ENCODE data around the gene CGB2. TPM values are rescaled to one million over a fixed set of nuclear protein-coding genes. Genes with fewer than 3 reads are reported as not detected.

The CGB2 gene
- total and polyA plus RNA-seq, 10 donors = not detected

DNA sequence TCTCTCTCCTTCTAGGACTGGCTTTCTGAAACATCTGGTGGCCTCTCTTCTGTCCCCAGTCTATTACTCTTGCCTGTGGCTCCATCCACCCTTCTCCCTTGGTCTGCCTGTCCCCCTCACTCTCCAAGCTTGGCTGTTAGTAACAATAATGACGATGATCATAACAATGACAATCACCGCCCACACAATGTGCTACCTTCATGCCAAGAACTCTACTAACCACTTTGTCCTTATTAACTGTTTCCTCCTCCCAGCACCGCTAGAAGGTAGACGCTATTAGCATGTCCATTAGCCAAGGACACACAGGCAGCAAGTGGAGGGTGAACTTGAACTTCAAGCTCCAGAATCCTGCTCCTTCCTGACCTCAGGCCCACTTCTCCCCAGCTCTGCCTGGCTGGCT, 41.3 kb upstream of the CGB2 start:
- Histone ChIP-seq H3K27ac (no peak overlapping the region), H3K4me1 (peaks cover 14 to 49% (median 34%) of the 10 kb centered on the region in 6 donors), H3K9me3 (no peaks in the 10 kb centered on the region), H3K36me3 (peaks cover 0 to 59% (median 13%) of the 10 kb centered on the region in 6 donors), H3K27me3 (replicated peaks in 1 of 7) (no peaks in the 10 kb centered on the region), H3K4me3 (no peak overlapping the region)
- 73 to 92% (median 76%) methylated on average over 4 of the region's 4 CpGs for WGBS, 5 donors
- TF ChIP-seq, protein P1, sequence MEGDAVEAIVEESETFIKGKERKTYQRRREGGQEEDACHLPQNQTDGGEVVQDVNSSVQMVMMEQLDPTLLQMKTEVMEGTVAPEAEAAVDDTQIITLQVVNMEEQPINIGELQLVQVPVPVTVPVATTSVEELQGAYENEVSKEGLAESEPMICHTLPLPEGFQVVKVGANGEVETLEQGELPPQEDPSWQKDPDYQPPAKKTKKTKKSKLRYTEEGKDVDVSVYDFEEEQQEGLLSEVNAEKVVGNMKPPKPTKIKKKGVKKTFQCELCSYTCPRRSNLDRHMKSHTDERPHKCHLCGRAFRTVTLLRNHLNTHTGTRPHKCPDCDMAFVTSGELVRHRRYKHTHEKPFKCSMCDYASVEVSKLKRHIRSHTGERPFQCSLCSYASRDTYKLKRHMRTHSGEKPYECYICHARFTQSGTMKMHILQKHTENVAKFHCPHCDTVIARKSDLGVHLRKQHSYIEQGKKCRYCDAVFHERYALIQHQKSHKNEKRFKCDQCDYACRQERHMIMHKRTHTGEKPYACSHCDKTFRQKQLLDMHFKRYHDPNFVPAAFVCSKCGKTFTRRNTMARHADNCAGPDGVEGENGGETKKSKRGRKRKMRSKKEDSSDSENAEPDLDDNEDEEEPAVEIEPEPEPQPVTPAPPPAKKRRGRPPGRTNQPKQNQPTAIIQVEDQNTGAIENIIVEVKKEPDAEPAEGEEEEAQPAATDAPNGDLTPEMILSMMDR (IDR thresholded peaks at IDR 0.05 in 8 of 11, conservative IDR thresholded peaks at IDR 0.05 in 3 of 11) = no peak
- TF ChIP-seq POLR2A (IDR thresholded peaks at IDR 0.05) (no peak), POLR2AphosphoS5 (IDR thresholded peaks at IDR 0.05) (no peak)
- intact Hi-C loops (cut with DNase I; ENCODE audit: low total_unique reads) = no loop called here
- DNase-seq = no peak

DNA sequence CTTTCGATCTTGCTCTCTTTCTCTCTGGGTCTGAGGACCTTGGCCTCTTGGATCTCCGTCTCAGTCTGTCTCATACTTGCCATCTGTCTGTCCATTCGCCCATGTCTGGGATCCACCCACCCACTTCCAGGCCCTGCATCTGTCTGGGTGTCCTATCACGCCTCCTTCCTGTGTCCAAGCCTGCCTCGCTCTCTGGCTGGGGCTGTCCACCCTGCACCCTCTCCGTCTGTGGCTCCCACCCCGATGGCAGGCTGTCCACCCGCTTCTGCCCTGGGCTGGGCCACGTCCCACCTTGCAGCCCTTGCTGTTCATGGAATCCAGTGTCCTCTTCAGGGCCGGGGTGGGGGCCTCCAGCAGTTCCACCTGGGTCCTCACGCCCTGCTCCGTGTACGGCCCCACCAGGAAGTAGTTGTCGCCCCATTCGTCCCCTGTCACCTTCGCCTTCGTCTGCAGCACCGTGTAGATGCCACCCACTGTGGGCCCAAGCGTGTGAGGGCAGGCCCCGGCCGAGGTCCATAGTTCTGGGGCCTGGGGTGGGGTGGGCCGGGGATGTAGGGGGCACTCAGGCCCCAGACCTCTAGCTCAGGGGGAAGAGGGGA, 40.6 kb upstream of the CGB2 start:
- intact Hi-C loops (cut with DNase I; ENCODE audit: low total_unique reads) = no loop called here
- H3K4me3 ChIP-seq = peak overlapping the region in 1 of 8 donors; percentile 90
- DNase-seq = no peak
- no peaks in the 10 kb centered on the region for H3K9me3 ChIP-seq
- WGBS, 5 donors = 86 to 97% (median 93%) methylated on average over 20 to 22 of the region's 22 CpGs
- H3K36me3 ChIP-seq = peaks cover 0 to 52% (median 8%) of the 10 kb centered on the region in 6 donors
- TF ChIP-seq, protein P1 (IDR thresholded peaks at IDR 0.05 in 8 of 11, conservative IDR thresholded peaks at IDR 0.05 in 3 of 11) = no peak
- no peak for TF ChIP-seq POLR2A (IDR thresholded peaks at IDR 0.05)
- H3K4me1 ChIP-seq = peaks cover 14 to 56% (median 37%) of the 10 kb centered on the region in 6 donors
- no peaks in the 10 kb centered on the region for H3K27me3 ChIP-seq (replicated peaks in 1 of 7)
- H3K27ac ChIP-seq = peak overlapping the region in 2 of 8 donors; percentile 91 to 97

DNA sequence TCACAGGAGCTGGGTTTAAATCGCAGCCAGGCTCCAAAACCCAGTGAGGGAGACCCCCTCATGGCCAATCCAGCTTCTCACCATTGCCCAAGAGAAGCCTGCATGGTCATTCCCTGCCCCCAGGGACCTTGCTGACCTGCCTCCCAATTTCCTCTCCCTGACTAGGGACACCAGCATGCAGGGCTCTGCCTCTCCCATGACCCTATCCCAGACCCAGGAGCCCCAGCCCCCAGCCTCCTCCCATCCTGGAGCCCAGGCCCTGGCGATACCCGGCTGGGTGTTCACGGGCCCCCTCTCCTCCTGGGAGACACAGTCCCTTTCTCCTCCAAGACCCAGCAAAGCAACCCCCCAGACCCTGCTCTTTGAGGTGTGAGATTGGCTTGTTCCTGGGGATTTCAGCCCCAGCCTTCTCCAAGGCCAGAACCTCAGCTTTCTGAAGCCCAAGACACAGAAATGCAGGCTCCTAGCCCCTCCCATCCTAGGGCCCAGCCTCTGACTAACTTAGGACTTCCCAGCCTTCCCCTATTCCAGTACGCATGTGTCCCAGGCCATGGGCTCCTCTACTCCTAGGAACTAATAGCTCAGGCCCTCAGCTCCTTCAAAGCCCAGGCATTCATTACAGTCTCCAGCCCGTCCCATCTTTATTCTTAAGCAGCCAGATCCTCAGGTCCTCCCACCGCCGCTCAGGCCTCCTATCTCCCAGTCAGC, 39.7 kb upstream of the CGB2 start:
- Histone ChIP-seq H3K4me1 (peaks cover 14 to 58% (median 37%) of the 10 kb centered on the region in 6 donors), H3K27ac (peak overlapping the region in 7 of 8 donors; percentile 91 to 98 (median 95)), H3K36me3 (peaks cover 0 to 42% (median 7%) of the 10 kb centered on the region in 6 donors), H3K27me3 (replicated peaks in 1 of 7) (no peaks in the 10 kb centered on the region), H3K9me3 (no peaks in the 10 kb centered on the region), H3K4me3 (peak overlapping the region; percentile 60 to 90 (median 80))
- TF ChIP-seq POLR2AphosphoS5 (IDR thresholded peaks at IDR 0.05) (no peak), POLR2A (IDR thresholded peaks at IDR 0.05) (no peak)
- TF ChIP-seq, protein P1 (IDR thresholded peaks at IDR 0.05 in 8 of 11, conservative IDR thresholded peaks at IDR 0.05 in 3 of 11) = no peak
- WGBS, 5 donors = 37 to 55% (median 48%) methylated on average over 8 of the region's 8 CpGs
- peak; percentile 81 for DNase-seq
- intact Hi-C loops (cut with DNase I; ENCODE audit: low total_unique reads) = no loop called here

DNA sequence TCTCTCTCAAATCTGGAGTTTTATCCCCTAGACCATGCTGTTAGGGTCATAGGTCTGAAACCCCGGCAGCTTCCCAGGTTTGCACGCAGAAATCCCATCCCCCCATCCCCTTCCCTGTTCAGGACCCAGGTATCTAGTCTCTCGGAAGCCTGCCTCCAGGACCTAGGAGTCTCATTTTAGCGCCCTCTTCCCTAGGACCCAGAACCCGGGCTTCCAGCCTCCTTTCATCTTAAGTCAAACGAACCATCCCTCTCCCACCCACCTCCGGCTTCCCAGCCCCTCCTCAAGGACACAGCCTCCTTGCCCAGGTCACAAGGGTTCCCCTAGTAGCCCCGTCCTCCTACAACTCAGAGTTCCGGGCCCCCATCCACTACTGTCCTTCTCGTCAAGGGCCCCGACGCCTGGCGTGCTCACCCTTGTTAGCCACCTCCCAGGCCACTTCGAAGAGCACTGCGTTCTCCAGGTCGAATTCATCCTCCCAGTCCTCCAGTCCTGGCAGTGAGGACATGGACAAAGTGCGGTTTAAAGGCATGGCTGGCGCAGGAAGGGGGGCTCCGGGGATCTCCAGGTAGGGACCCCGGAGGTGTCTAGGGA, 39.0 kb upstream of the CGB2 start:
- TF ChIP-seq, protein P1 (IDR thresholded peaks at IDR 0.05 in 8 of 11, conservative IDR thresholded peaks at IDR 0.05 in 3 of 11) = no peak
- TF ChIP-seq POLR2A (IDR thresholded peaks at IDR 0.05) = no peak
- TF ChIP-seq POLR2AphosphoS5 (IDR thresholded peaks at IDR 0.05) = no peak
- Histone ChIP-seq H3K27me3 (replicated peaks in 1 of 7) (no peaks in the 10 kb centered on the region), H3K4me3 (peak overlapping the region; percentile 60 to 90 (median 80)), H3K9me3 (no peaks in the 10 kb centered on the region), H3K4me1 (peaks cover 14 to 58% (median 37%) of the 10 kb centered on the region in 6 donors), H3K36me3 (peaks cover 0 to 36% (median 6%) of the 10 kb centered on the region in 6 donors), H3K27ac (peak overlapping the region; percentile 80 to 98 (median 94))
- DNase-seq = no peak
- 0 to 1% (median 1%) methylated on average over 20 of the region's 20 CpGs for WGBS, 5 donors
- intact Hi-C loops (cut with DNase I; ENCODE audit: low total_unique reads) = no loop called here
